GM12864 (cell line): ENCODE results near the gene MYLK.

Source experiments
- DNase-seq: peaks from one replicate; pipeline ENCODE4 v3.0.0-alpha.2; 2011; ENCODE audit warnings: low read depth
- H3K4me3 ChIP-seq: 2 replicates; pipeline ENCODE4 v1.5.1; 2011; ENCODE audit warnings: mild to moderate bottlenecking, low read depth, low read length, control low read depth
- CTCF ChIP-seq: IDR thresholded peaks from 2 replicates; pipeline ENCODE4 v1.5.1; 2011; ENCODE audit warnings: low read depth, mild to moderate bottlenecking, moderate library complexity, low read length, control low read depth, inconsistent platforms; ENCODE audit errors: missing control alignments

Gene MYLK

GRCh38 chr3:123587401-123587800, 296.7 kb downstream of the MYLK start:
- no peak for TF ChIP-seq CTCF
- H3K4me3 ChIP-seq, result no peak overlapping the region
- no peak for DNase-seq

- TF ChIP-seq CTCF, result no peak
- DNase-seq, result no peak
- H3K4me3 ChIP-seq, result no peak overlapping the region; the same call in 1 of the 2 replicates
Measured at GRCh38 chr3:123586968-123587367, 297.2 kb downstream of the MYLK start.

DNA sequence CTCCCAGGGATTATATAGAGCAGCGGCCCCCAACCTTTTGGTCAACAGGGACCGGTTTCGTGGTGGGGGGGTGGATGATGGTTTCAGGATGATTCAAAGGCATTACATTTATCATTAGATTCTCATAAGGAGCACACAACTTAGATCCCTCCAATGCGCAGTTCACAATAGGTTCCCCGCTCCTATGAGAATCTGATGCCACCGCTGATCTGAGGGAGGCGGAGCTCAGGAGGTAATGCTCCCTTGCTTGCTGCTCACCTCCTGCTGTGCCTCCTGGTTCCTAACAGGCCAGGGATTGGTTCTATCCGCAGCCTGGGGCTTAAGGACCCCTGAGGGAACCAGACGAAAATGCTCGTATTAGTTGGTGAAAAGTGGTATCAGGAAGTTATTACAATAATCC, 298.0 kb downstream of the MYLK start:
- TF ChIP-seq CTCF, result no peak
- DNase-seq, result no peak
- peak overlapping the region; percentile 82 for H3K4me3 ChIP-seq

DNA sequence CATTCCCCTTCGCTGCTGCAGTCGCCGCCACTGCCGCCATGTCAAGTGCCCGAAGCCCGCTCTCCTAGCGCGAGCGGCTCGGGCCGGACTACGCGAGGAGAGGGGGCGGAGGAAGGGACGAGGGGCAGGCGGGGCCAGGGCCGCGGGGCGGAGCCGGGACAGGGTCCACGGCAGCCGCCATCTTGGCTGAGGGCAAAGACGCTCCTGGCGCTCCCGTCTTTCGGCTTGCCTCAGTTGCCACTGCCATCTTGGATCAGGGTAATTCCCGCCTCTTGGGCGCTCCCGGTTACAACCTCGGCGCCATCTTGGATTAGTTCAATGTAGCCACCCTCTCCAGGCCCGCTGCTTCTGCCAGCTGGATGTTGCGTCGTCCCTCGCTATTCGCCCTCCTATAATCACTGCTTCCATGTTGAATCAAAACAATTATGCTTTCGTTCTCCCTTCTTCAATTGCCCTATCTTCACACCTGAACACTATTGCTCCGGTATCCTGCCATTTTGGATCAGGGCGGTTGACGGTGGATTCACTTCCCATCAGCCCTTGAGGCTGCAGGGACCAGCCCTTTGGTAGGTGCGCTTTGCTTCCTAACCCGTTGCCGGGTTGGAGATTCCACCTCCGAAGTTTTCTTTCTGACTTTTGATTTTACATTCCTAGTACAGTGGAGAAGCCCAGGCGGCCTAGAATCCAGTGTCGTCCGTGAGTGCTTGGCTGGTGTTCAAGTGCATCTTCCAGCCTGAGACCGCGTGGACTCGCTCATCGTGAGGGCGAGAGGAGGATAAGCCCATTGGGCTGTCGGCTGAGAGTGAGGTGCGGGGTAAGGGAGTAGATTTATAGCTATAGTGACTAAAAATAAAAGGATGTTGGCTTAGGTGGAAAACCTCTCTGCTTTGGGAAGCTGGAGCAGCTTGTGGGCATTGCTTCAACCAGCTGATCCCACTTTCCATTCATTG, 298.9 kb downstream of the MYLK start, which contains the start of gene HACD2:
Gene HACD2 (minus strand): TSS at position 66 of the 950 bp plus-strand sequence. CDS start 26 bp downstream, at position 40.
- peak within 1 kb of the TSS; percentile 82 for H3K4me3 ChIP-seq
- TF ChIP-seq CTCF, result no peak
- peak; percentile 92 for DNase-seq

DNA sequence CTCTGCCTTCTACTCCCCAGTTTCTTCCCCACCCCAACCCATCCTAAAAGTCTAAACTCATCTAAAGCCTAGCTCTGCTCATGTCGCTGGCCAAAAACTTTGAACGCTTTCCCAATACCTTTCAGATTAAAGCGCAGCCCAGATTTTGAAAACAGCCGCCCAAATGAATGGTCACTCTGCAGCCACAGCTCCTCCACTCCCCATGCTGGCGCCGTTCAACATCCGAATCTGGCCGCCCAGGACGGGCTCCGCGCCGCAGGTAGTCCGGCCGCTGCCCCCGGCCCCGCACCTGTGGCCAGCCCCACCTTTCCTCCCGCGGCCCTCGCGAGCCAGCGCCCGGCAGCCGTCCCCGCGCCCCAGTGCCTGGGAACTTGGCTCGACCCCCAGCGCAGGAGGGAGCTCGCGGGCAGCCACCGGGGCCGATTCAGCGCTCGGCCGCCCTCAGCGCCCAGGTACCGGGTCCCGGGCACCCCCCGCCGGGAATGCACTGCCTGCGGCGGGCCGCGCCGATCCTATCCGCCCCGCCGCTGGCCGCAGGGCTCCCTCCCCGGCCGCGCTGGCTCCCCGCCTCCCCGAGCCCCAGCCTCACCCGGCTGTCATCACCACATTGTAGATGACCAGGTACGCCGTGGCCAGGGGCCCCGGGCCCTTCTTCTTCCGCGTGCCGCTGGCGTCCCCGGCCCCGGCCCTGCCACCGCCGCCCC, 299.7 kb downstream of the MYLK start:
- peak overlapping the region; percentile 82 for H3K4me3 ChIP-seq
- TF ChIP-seq CTCF, result no peak
- DNase-seq, result no peak

DNA sequence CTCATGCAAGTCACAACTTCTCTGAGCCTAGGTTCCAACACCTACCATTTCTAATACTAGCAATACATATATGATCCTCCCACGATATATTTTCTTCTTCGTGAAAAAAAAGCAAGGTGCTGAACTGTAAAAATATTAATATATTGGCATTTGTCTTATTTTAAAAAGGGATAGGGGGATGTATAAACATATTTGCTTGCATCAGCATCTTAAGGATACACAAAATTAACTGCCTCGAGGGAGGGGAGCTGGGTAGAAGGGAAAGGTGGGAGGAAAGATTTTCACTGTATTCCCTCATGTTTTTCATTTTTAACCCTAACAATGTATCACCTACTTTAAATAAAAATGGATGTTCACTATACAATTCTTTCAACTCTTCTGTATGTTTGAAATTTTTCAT, 300.6 kb downstream of the MYLK start:
- TF ChIP-seq CTCF, result no peak
- DNase-seq, result no peak
- peak overlapping the region; percentile 82; the same call in 1 of the 2 replicates for H3K4me3 ChIP-seq
